Gastrocnemius medialis (tissue), 4 donors: ENCODE results near the gene TPSAB1. TPM values are rescaled to one million over a fixed set of nuclear protein-coding genes. Genes with fewer than 3 reads are reported as not detected.

Experiments used
- ATAC-seq, 2 donors: fragments of 150-250 bp; one replicate each; pipeline ENCODE4 v1.9.1; 2016
- DNase-seq, 2 donors: peaks; one replicate each; pipeline ENCODE4 v3.0.0-alpha.2; 2019
- H3K27ac ChIP-seq, 4 donors: fragments of 200-600 bp; sonication (generic); 1 replicate in 1 of 4; 2 replicates in 3 of 4; pipeline ENCODE4 v1.5.1; 2016 to 2018; ENCODE audit warnings: mild to moderate bottlenecking in 2 of 4, moderate library complexity in 1 of 4
- H3K27me3 ChIP-seq, 3 donors: fragments of 200-600 bp; sonication (generic) in 2 of 3; 1 replicate in 1 of 3; 2 replicates in 2 of 3; pipeline versions ENCODE4 v1.5.1 to v1.6.0; 2016 to 2019; ENCODE audit warnings: mild to moderate bottlenecking in 1 of 3, moderate library complexity in 1 of 3
- H3K36me3 ChIP-seq, 2 donors: fragments of 200-600 bp; sonication (generic) in 1 of 2; one replicate each; pipeline ENCODE4 v1.5.1; 2017 to 2018
- H3K4me1 ChIP-seq, 2 donors: fragments of 200-600 bp; sonication (generic) in 1 of 2; one replicate each; pipeline ENCODE4 v1.5.1; 2016 to 2017; ENCODE audit warnings: mild to moderate bottlenecking in 2 of 2
- H3K4me3 ChIP-seq, 4 donors: fragments of 200-600 bp; sonication (generic) in 3 of 4; 1 replicate in 1 of 4; 2 replicates in 3 of 4; pipeline ENCODE4 v1.5.1; 2016 to 2019; ENCODE audit warnings: mild to moderate bottlenecking in 2 of 4
- H3K9me3 ChIP-seq, 3 donors: fragments of 200-600 bp; sonication (generic) in 2 of 3; 1 replicate in 1 of 3; 2 replicates in 2 of 3; pipeline ENCODE4 v1.5.1; 2016 to 2019
- POLR2A ChIP-seq, 2 donors: fragments of 450-650 bp; IDR thresholded peaks; one replicate each; pipeline ENCODE4 v1.6.1; 2017; ENCODE audit warnings: antibody characterized with exemption in 2 of 2, mild to moderate bottlenecking in 2 of 2, moderate library complexity in 2 of 2
- in situ Hi-C, 4 donors: fragments of 200-750 bp; cut with MboI; loops; one replicate each; pipeline versions ENCODE4 v1.15.0 to v1.8.0; 2017; ENCODE audit warnings: low sequenced_read_pairs in 4 of 4
- intact Hi-C: fragments of 100-400 bp; cut with DNase I; formaldehyde crosslinking; loops from one replicate; pipeline ENCODE4 v1.15.1; 2023; ENCODE audit warnings: low total_unique reads
- total RNA-seq, 4 donors: library from RNA; depleted of rRNA; stranded (reverse); fragments of >200 nt; gene quantifications; one replicate each; pipeline versions ENCODE4 v1.1.0 to v1.2.3, GENCODE V29; 2016
- TF ChIP-seq, protein P1 (sequence below), 5 experiments: fragments of 450-650 bp in 3 of 5; fragments of 200-600 bp in 2 of 5; sonication (generic) in 2 of 5; IDR thresholded peaks in 4 of 5; conservative IDR thresholded peaks in 1 of 5; 1 replicate in 4 of 5; 2 replicates in 1 of 5; pipeline ENCODE4 v1.5.1; 2016 to 2019; ENCODE audit warnings: antibody characterized with exemption in 5 of 5, mild to moderate bottlenecking in 3 of 5, moderate library complexity in 3 of 5

Gene TPSAB1
- total RNA-seq, 4 donors from 2014 or later = 3.3 to 14.9 (median 7.8) TPM

DNA sequence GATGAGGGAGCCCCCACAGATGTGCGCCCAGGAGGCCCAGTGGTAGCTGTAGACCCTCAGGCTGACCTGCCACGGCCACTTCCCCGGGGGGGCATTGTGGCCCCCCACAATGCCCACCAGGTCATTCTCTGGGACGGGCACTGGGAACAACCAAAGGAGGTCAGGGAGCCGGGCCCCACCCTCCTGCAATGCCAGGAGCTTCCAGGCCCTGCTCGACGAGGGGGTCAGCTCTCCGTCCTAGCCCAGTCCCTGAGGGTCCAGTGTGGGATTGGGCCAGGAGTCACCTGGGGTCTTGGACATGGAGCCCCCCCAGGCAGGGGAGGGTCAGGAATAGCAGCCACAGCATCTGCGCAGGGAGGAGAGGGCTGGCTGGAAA is 22.3 kb downstream of the TPSAB1 start:
- TF ChIP-seq, protein P1, sequence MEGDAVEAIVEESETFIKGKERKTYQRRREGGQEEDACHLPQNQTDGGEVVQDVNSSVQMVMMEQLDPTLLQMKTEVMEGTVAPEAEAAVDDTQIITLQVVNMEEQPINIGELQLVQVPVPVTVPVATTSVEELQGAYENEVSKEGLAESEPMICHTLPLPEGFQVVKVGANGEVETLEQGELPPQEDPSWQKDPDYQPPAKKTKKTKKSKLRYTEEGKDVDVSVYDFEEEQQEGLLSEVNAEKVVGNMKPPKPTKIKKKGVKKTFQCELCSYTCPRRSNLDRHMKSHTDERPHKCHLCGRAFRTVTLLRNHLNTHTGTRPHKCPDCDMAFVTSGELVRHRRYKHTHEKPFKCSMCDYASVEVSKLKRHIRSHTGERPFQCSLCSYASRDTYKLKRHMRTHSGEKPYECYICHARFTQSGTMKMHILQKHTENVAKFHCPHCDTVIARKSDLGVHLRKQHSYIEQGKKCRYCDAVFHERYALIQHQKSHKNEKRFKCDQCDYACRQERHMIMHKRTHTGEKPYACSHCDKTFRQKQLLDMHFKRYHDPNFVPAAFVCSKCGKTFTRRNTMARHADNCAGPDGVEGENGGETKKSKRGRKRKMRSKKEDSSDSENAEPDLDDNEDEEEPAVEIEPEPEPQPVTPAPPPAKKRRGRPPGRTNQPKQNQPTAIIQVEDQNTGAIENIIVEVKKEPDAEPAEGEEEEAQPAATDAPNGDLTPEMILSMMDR (IDR thresholded peaks at IDR 0.05 in 4 of 5, conservative IDR thresholded peaks at IDR 0.05 in 1 of 5) = no peak
- no peak for TF ChIP-seq POLR2A (IDR thresholded peaks at IDR 0.05)
- DNase-seq = no peak
- H3K27me3 ChIP-seq = peaks cover 34 to 47% (median 45%) of the 10 kb centered on the region in 3 donors

DNA sequence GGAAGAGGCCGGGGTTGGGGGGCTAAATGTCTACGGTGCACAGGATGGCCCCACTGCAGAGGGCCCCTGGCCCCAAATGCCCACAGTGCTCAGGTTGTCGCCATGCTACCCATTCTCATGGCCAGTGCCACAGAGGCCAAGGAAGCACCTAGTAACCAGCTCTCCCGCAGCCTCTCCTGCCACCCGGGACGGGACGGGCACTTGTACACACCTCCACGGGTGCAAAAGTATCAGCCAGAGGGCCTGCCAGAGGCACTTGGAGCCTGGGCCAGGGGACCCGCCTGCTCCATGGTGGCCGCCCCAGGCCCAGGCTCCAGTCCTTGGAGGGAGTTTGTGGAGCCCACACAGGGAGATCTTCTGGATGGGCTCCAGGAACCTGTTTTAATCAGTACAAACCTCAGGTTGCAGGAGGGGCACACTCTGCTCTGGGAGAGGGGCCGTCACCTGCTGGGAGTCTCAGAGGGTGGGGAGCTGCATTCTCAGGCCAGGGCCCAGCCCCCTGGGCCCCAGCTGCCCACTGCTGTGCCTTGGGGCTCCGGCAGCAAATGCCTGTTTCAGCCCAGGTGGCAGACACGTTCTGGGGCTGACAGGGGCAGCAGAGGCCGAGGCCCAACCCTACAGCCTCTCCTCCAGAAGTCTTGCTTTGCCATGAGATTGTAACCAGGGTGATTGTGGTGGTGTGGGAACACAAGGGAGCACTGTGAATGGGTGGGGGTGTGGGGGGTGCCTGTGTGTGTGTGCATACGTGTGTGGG is 23.3 kb downstream of the TPSAB1 start:
- no peak for DNase-seq
- TF ChIP-seq, protein P1 (IDR thresholded peaks at IDR 0.05 in 4 of 5, conservative IDR thresholded peaks at IDR 0.05 in 1 of 5) = no peak
- TF ChIP-seq POLR2A (IDR thresholded peaks at IDR 0.05) = no peak
- in situ Hi-C loops (no loop called here), intact Hi-C loops (no loop called here)
- Histone ChIP-seq H3K9me3 (no peaks in the 10 kb centered on the region), H3K27ac (no peak overlapping the region), H3K4me3 (no peak overlapping the region), H3K4me1 (no peaks in the 10 kb centered on the region), H3K27me3 (peaks cover 34 to 46% (median 45%) of the 10 kb centered on the region in 3 donors), H3K36me3 (no peaks in the 10 kb centered on the region)
- no peak for ATAC-seq

More for the DNA sequence above, 22.3 kb downstream of the TPSAB1 start:
- H3K36me3 ChIP-seq = no peaks in the 10 kb centered on the region
- H3K9me3 ChIP-seq = no peaks in the 10 kb centered on the region
- no peak for ATAC-seq
- intact Hi-C loops (no loop called here), in situ Hi-C loops (no loop called here)
- H3K27ac ChIP-seq = no peak overlapping the region
- H3K4me3 ChIP-seq = no peak overlapping the region
- no peaks in the 10 kb centered on the region for H3K4me1 ChIP-seq

DNA sequence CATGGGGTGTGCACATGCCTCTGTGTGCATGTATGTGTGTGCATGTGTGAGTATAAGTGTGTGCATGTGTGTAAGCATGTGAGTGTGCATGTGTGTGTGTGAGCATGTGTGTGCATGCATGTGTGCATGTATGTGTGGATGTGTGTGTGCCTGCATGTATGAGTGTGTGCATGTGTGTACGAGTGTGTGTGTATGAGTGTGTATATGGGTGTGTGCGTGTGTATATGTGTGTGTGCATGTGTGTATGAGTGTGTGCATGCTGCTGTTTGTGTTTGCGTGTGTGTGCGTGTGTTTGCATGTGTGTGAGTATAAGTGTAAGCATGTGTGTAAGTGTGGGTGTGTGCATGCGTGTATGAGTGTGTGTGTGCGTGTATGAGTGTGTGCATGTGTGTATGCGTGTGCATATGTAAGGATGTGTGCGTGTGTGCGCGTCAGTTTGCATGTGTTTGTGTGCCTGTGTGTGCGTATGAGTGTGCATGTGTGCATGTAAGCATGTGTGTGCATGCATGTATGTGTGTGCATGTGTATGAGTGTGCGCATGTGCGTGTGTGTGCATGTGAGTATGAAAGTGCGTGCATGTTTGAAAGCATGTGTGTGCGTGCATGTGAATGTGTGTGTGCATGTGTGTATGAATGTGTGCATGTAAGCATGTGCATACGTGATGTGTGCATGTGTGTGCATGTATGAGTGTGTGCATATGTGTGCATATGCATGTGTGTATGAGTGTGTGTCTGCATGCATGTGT is 24.0 kb downstream of the TPSAB1 start:
- intact Hi-C loops = no loop called here
- H3K4me1 ChIP-seq = no peaks in the 10 kb centered on the region
- H3K27me3 ChIP-seq = peaks cover 28 to 39% (median 38%) of the 10 kb centered on the region in 3 donors
- H3K4me3 ChIP-seq = no peak overlapping the region
- in situ Hi-C loops = no loop called here
- H3K9me3 ChIP-seq = no peaks in the 10 kb centered on the region
- no peak for TF ChIP-seq POLR2A (IDR thresholded peaks at IDR 0.05)
- TF ChIP-seq, protein P1 (IDR thresholded peaks at IDR 0.05 in 4 of 5, conservative IDR thresholded peaks at IDR 0.05 in 1 of 5) = no peak
- ATAC-seq (no peak), DNase-seq (no peak)
- H3K36me3 ChIP-seq = no peaks in the 10 kb centered on the region
- no peak overlapping the region for H3K27ac ChIP-seq

DNA sequence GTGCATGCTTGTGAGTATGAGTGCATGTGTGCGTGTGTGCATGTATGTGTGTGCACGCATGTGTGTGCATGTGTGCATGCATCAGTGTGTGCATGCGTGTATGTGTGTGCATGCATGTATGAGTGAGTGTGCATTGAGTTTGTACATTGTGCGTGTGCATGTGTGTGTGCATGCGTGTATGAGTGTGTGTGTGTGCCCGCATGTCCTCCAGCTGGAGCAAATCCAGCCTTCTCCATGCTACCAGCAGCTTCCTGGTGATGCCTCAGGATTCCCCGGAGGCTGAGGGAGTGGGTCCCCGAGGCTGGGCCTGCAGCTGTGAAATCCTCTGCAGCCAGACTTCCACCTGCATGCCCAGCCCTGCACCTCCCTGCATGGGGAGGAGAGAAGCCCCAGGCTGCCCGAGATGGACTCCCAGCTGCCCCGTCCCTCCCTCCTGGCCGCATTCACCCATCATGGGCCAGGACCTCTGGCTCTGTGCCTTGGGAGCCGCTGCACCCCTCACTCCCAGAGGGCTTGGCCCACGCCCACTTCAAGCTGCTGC is 24.7 kb downstream of the TPSAB1 start:
- TF ChIP-seq, protein P1 (IDR thresholded peaks at IDR 0.05 in 4 of 5, conservative IDR thresholded peaks at IDR 0.05 in 1 of 5) = no peak
- TF ChIP-seq POLR2A (IDR thresholded peaks at IDR 0.05) = no peak
- in situ Hi-C loops = no loop called here
- H3K9me3 ChIP-seq = no peaks in the 10 kb centered on the region
- no peak overlapping the region for H3K27ac ChIP-seq
- ATAC-seq (no peak), DNase-seq (no peak)
- H3K27me3 ChIP-seq = peaks cover 24 to 32% (median 31%) of the 10 kb centered on the region in 3 donors
- H3K36me3 ChIP-seq = no peaks in the 10 kb centered on the region
- no peak overlapping the region for H3K4me3 ChIP-seq
- intact Hi-C loops = no loop called here
- no peaks in the 10 kb centered on the region for H3K4me1 ChIP-seq
